Transverse colon (tissue), 4 donors: ENCODE measurements around the gene CMTM2.

Source experiments
- EP300 ChIP-seq: sonication (generic); formaldehyde crosslinking; IDR thresholded peaks from one replicate; pipeline ENCODE4 v1.6.1; 2017; ENCODE audit warnings: antibody characterized with exemption, low read depth
- POLR2A ChIP-seq: fragments of 450-650 bp; IDR thresholded peaks from one replicate; pipeline ENCODE4 v1.6.1; 2016; ENCODE audit warnings: antibody characterized with exemption, mild to moderate bottlenecking, moderate library complexity
- POLR2AphosphoS5 ChIP-seq, 3 donors: sonication (generic); formaldehyde crosslinking; IDR thresholded peaks; one replicate each; pipeline ENCODE4 v1.6.1; 2016; ENCODE audit warnings: antibody characterized with exemption in 3 of 3
- TF ChIP-seq, protein P1 (sequence below), 5 experiments: fragments of 200-600 bp in 3 of 5; fragments of 450-650 bp in 2 of 5; sonication (generic) in 3 of 5; IDR thresholded peaks; 1 replicate in 2 of 5; 2 replicates in 3 of 5; pipeline ENCODE4 v1.5.1; 2016 to 2017; ENCODE audit warnings: antibody characterized with exemption in 5 of 5, inconsistent platforms in 3 of 5, mild to moderate bottlenecking in 2 of 5, moderate library complexity in 1 of 5

DNA sequence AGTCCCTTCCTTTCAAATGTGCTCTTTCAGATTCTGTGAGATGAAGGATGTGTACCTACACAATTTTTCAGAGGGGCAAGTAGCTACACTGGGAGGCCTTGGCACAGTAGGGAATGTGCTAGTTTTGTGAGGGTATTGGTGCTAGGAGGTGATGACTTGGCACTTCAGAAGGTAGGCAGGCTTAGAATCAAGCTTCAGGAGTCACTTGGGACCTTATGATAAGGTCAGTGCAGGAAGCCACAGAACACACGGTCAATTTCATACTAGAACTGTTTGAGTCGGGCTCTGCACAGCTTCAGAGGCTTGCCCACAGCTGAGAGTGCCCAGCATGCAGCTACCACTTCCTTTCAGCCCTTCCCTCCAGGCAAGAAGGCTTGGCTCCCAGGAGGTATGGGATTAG lies 6.9 kb upstream of the CMTM2 start:
- TF ChIP-seq POLR2AphosphoS5 (IDR thresholded peaks at IDR 0.05) (no peak), POLR2A (no peak), EP300 (no peak)
- TF ChIP-seq, protein P1, sequence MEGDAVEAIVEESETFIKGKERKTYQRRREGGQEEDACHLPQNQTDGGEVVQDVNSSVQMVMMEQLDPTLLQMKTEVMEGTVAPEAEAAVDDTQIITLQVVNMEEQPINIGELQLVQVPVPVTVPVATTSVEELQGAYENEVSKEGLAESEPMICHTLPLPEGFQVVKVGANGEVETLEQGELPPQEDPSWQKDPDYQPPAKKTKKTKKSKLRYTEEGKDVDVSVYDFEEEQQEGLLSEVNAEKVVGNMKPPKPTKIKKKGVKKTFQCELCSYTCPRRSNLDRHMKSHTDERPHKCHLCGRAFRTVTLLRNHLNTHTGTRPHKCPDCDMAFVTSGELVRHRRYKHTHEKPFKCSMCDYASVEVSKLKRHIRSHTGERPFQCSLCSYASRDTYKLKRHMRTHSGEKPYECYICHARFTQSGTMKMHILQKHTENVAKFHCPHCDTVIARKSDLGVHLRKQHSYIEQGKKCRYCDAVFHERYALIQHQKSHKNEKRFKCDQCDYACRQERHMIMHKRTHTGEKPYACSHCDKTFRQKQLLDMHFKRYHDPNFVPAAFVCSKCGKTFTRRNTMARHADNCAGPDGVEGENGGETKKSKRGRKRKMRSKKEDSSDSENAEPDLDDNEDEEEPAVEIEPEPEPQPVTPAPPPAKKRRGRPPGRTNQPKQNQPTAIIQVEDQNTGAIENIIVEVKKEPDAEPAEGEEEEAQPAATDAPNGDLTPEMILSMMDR (IDR thresholded peaks at IDR 0.05), result no peak
